Measurements from ENCODE around the gene SPARC. TPM values are rescaled to one million over a fixed set of nuclear protein-coding genes. Genes with fewer than 3 reads are reported as not detected.
"Not testable (repeated sequence)": the region's sequence is repeated elsewhere in the genome, so short reads cannot be mapped to it uniquely, and the experiment has no call there.

Gene SPARC
- total RNA-seq, result not detected in 2 replicates

- no peak within 1 kb of the TSS for H3K27ac Mint-ChIP-seq
- peaks cover 41% of the 10 kb centered on the region for H3K27me3 Mint-ChIP-seq
- H3K4me3 Mint-ChIP-seq, result peak within 1 kb of the TSS; percentile 62
- DNase-seq, result peak; percentile 59
- H3K9me3 Mint-ChIP-seq, result no peaks in the 10 kb centered on the region
- intact Hi-C loops (cut with micrococcal nuclease), result no loop called here
- peaks cover 10% of the 10 kb centered on the region for H3K4me1 Mint-ChIP-seq
- no peaks in the 10 kb centered on the region for H3K36me3 Mint-ChIP-seq (ENCODE audit: low read depth)
Observed at GRCh38 chr5:151686674-151687407, at the start of gene SPARC. Gene SPARC (minus strand): TSS chr5:151686915. CDS start chr5:151676188, 10,727 bp downstream.

- H3K4me3 Mint-ChIP-seq, result no peak overlapping the region
- H3K9me3 Mint-ChIP-seq, result no peaks in the 10 kb centered on the region
- intact Hi-C loops (cut with micrococcal nuclease), result no loop called here
- H3K4me1 Mint-ChIP-seq, result peaks cover 2% of the 10 kb centered on the region
- DNase-seq, result no peak
- no peak overlapping the region for H3K27ac Mint-ChIP-seq
- peaks cover 4% of the 10 kb centered on the region for H3K36me3 Mint-ChIP-seq (ENCODE audit: low read depth)
- no peaks in the 10 kb centered on the region for H3K27me3 Mint-ChIP-seq
Observed at GRCh38 chr5:151735646-151736045, 48.9 kb upstream of the SPARC start.

- peaks cover 6% of the 10 kb centered on the region for H3K4me1 Mint-ChIP-seq
- intact Hi-C loops (cut with micrococcal nuclease), result no loop called here
- peaks cover 13% of the 10 kb centered on the region for H3K36me3 Mint-ChIP-seq (ENCODE audit: low read depth)
- H3K4me3 Mint-ChIP-seq, result no peak overlapping the region
- no peak for DNase-seq
- H3K9me3 Mint-ChIP-seq, result no peaks in the 10 kb centered on the region
- H3K27ac Mint-ChIP-seq, result no peak overlapping the region
- H3K27me3 Mint-ChIP-seq, result no peaks in the 10 kb centered on the region
Observed at GRCh38 chr5:151734064-151734408, 47.3 kb upstream of the SPARC start.

- Mint-ChIP-seq H3K9me3 (no peaks in the 10 kb centered on the region), H3K27me3 (no peaks in the 10 kb centered on the region), H3K36me3 (ENCODE audit: low read depth) (peaks cover 13% of the 10 kb centered on the region), H3K27ac (no peak overlapping the region), H3K4me3 (no peak overlapping the region), H3K4me1 (peaks cover 6% of the 10 kb centered on the region)
- intact Hi-C loops (cut with micrococcal nuclease), result no loop called here
- no peak for DNase-seq
Observed at GRCh38 chr5:151733358-151734063, 46.8 kb upstream of the SPARC start.

- H3K9me3 Mint-ChIP-seq, result no peaks in the 10 kb centered on the region
- intact Hi-C loops (cut with micrococcal nuclease), result no loop called here
- H3K4me1 Mint-ChIP-seq, result peaks cover 6% of the 10 kb centered on the region
- no peak overlapping the region for H3K27ac Mint-ChIP-seq
- H3K36me3 Mint-ChIP-seq (ENCODE audit: low read depth), result peaks cover 17% of the 10 kb centered on the region
- no peak for DNase-seq
- H3K27me3 Mint-ChIP-seq, result no peaks in the 10 kb centered on the region
- H3K4me3 Mint-ChIP-seq, result no peak overlapping the region
Observed at GRCh38 chr5:151730381-151730780, 43.7 kb upstream of the SPARC start.

GRCh38 chr5:151729597-151729996, 42.9 kb upstream of the SPARC start:
- H3K27ac Mint-ChIP-seq; DNase-seq; H3K9me3 Mint-ChIP-seq; intact Hi-C loops (cut with micrococcal nuclease); H3K27me3 Mint-ChIP-seq; H3K4me1 Mint-ChIP-seq; H3K4me3 Mint-ChIP-seq: not testable (repeated sequence)
- peaks cover 17% of the 10 kb centered on the region for H3K36me3 Mint-ChIP-seq (ENCODE audit: low read depth)

GRCh38 chr5:151724360-151724759, 37.6 kb upstream of the SPARC start:
- intact Hi-C loops (cut with micrococcal nuclease), result no loop called here
- Mint-ChIP-seq H3K9me3 (no peaks in the 10 kb centered on the region), H3K36me3 (ENCODE audit: low read depth) (peaks cover 6% of the 10 kb centered on the region), H3K4me1 (peaks cover 8% of the 10 kb centered on the region), H3K4me3 (no peak overlapping the region), H3K27me3 (no peaks in the 10 kb centered on the region), H3K27ac (no peak overlapping the region)
- no peak for DNase-seq

- intact Hi-C loops (cut with micrococcal nuclease), result no loop called here
- H3K4me1 Mint-ChIP-seq, result peaks cover 6% of the 10 kb centered on the region
- no peaks in the 10 kb centered on the region for H3K36me3 Mint-ChIP-seq (ENCODE audit: low read depth)
- no peaks in the 10 kb centered on the region for H3K9me3 Mint-ChIP-seq
- H3K27ac Mint-ChIP-seq, result no peak overlapping the region
- H3K4me3 Mint-ChIP-seq, result no peak overlapping the region
- DNase-seq, result no peak
- no peaks in the 10 kb centered on the region for H3K27me3 Mint-ChIP-seq
Observed at GRCh38 chr5:151722546-151722945, 35.8 kb upstream of the SPARC start.

GRCh38 chr5:151721812-151722391, 35.2 kb upstream of the SPARC start:
- no peaks in the 10 kb centered on the region for H3K9me3 Mint-ChIP-seq
- H3K36me3 Mint-ChIP-seq (ENCODE audit: low read depth), result no peaks in the 10 kb centered on the region
- H3K27ac Mint-ChIP-seq, result no peak overlapping the region
- no peak overlapping the region for H3K4me3 Mint-ChIP-seq
- no peak for DNase-seq
- peaks cover 6% of the 10 kb centered on the region for H3K4me1 Mint-ChIP-seq
- no peaks in the 10 kb centered on the region for H3K27me3 Mint-ChIP-seq
- intact Hi-C loops (cut with micrococcal nuclease), result loop anchor here (1.0 kb wide), 1 partner anchor 63 kb away; no protein-coding TSS in a partner anchor

- intact Hi-C loops (cut with micrococcal nuclease), result loop anchor here (1.0 kb wide), 1 partner anchor 62 kb away; no protein-coding TSS in a partner anchor
- Mint-ChIP-seq H3K27me3 (no peaks in the 10 kb centered on the region), H3K4me1 (peaks cover 6% of the 10 kb centered on the region), H3K4me3 (no peak overlapping the region), H3K9me3 (no peaks in the 10 kb centered on the region), H3K36me3 (ENCODE audit: low read depth) (no peaks in the 10 kb centered on the region), H3K27ac (peak overlapping the region; percentile 79)
- peak; percentile 60 for DNase-seq
Observed at GRCh38 chr5:151721087-151721646, 34.5 kb upstream of the SPARC start.

GRCh38 chr5:151720215-151720614, 33.5 kb upstream of the SPARC start:
- H3K27me3 Mint-ChIP-seq, result peaks cover 2% of the 10 kb centered on the region
- H3K36me3 Mint-ChIP-seq (ENCODE audit: low read depth), result no peaks in the 10 kb centered on the region
- H3K9me3 Mint-ChIP-seq, result no peaks in the 10 kb centered on the region
- intact Hi-C loops (cut with micrococcal nuclease), result no loop called here
- H3K27ac Mint-ChIP-seq, result no peak overlapping the region
- no peak for DNase-seq
- H3K4me1 Mint-ChIP-seq, result peaks cover 6% of the 10 kb centered on the region
- H3K4me3 Mint-ChIP-seq, result no peak overlapping the region

GRCh38 chr5:151719228-151720000, 32.7 kb upstream of the SPARC start:
- intact Hi-C loops (cut with micrococcal nuclease), result no loop called here
- peak; percentile 70 for DNase-seq
- H3K27me3 Mint-ChIP-seq, result peaks cover 2% of the 10 kb centered on the region
- no peaks in the 10 kb centered on the region for H3K9me3 Mint-ChIP-seq
- H3K4me1 Mint-ChIP-seq, result peaks cover 6% of the 10 kb centered on the region
- no peak overlapping the region for H3K4me3 Mint-ChIP-seq
- H3K36me3 Mint-ChIP-seq (ENCODE audit: low read depth), result no peaks in the 10 kb centered on the region
- H3K27ac Mint-ChIP-seq, result no peak overlapping the region

- no peaks in the 10 kb centered on the region for H3K9me3 Mint-ChIP-seq
- no peak for DNase-seq
- H3K36me3 Mint-ChIP-seq (ENCODE audit: low read depth), result no peaks in the 10 kb centered on the region
- no peak overlapping the region for H3K4me3 Mint-ChIP-seq
- H3K27ac Mint-ChIP-seq, result no peak overlapping the region
- H3K27me3 Mint-ChIP-seq, result peaks cover 2% of the 10 kb centered on the region
- intact Hi-C loops (cut with micrococcal nuclease), result no loop called here
- peaks cover 6% of the 10 kb centered on the region for H3K4me1 Mint-ChIP-seq
Observed at GRCh38 chr5:151718646-151719045, 31.9 kb upstream of the SPARC start.
